ENCODE data around the gene SIPA1L2.
A peak's percentile ranks its signal among the peaks of the same experiment; 100 is the strongest.

The SIPA1L2 gene

GRCh38 chr1:232629250-232630046 lies 485 bp downstream of the SIPA1L2 start:
- no peak for TF ChIP-seq CTCF (IDR thresholded peaks at IDR 0.05; ENCODE audit: unreplicated experiment in 3 of 3)
- no peaks in the 10 kb centered on the region for H3K36me3 Mint-ChIP-seq (ENCODE audit: low read depth)

GRCh38 chr1:232628335-232629249 lies 1.3 kb downstream of the SIPA1L2 start:
- peak overlapping the region; percentile 97 to 98 (median 98) for H3K4me3 Mint-ChIP-seq
- H3K36me3 Mint-ChIP-seq (ENCODE audit: low read depth), result no peaks in the 10 kb centered on the region
- H3K4me1 Mint-ChIP-seq, result peaks cover 45% of the 10 kb centered on the region
- peak overlapping the region; percentile 79 to 89 (median 85) for H3K27ac Mint-ChIP-seq
- peaks cover 23% of the 10 kb centered on the region for H3K27me3 Mint-ChIP-seq (ENCODE audit: low read depth)
- no peaks in the 10 kb centered on the region for H3K9me3 Mint-ChIP-seq
- TF ChIP-seq CTCF (IDR thresholded peaks at IDR 0.05; ENCODE audit: unreplicated experiment in 3 of 3), result peak; percentile 27 to 54 (median 46)

More at GRCh38 chr1:232629250-232630046, 485 bp downstream of the SIPA1L2 start:
- H3K4me3 Mint-ChIP-seq, result peak overlapping the region; percentile 97 to 98 (median 98)
- peak overlapping the region; percentile 79 to 89 (median 85) for H3K27ac Mint-ChIP-seq
- H3K4me1 Mint-ChIP-seq, result peaks cover 41% of the 10 kb centered on the region
- H3K9me3 Mint-ChIP-seq, result no peaks in the 10 kb centered on the region
- peaks cover 23% of the 10 kb centered on the region for H3K27me3 Mint-ChIP-seq (ENCODE audit: low read depth)

- H3K4me1 Mint-ChIP-seq, result peaks cover 49% of the 10 kb centered on the region
- peaks cover 18% of the 10 kb centered on the region for H3K27me3 Mint-ChIP-seq (ENCODE audit: low read depth)
- no peaks in the 10 kb centered on the region for H3K36me3 Mint-ChIP-seq (ENCODE audit: low read depth)
- H3K4me3 Mint-ChIP-seq, result peak overlapping the region; percentile 97 to 98 (median 98)
- peak; percentile 41 to 58 (median 51) for TF ChIP-seq CTCF (IDR thresholded peaks at IDR 0.05; ENCODE audit: unreplicated experiment in 3 of 3)
- no peaks in the 10 kb centered on the region for H3K9me3 Mint-ChIP-seq
- peak overlapping the region; percentile 79 to 89 (median 85) for H3K27ac Mint-ChIP-seq
These were observed 2.1 kb downstream of the SIPA1L2 start for GRCh38 chr1:232627645-232628334.

- Mint-ChIP-seq H3K36me3 (ENCODE audit: low read depth) (no peaks in the 10 kb centered on the region), H3K9me3 (no peaks in the 10 kb centered on the region)
These were observed 2.8 kb downstream of the SIPA1L2 start for GRCh38 chr1:232627171-232627570.

More at GRCh38 chr1:232627171-232627570, 2.8 kb downstream of the SIPA1L2 start:
- TF ChIP-seq CTCF (IDR thresholded peaks at IDR 0.05; ENCODE audit: unreplicated experiment in 3 of 3), result no peak
- H3K4me3 Mint-ChIP-seq, result peak overlapping the region; percentile 97 to 98 (median 98)
- peak overlapping the region; percentile 79 to 89 (median 85) for H3K27ac Mint-ChIP-seq
- peaks cover 12% of the 10 kb centered on the region for H3K27me3 Mint-ChIP-seq (ENCODE audit: low read depth)
- peaks cover 55% of the 10 kb centered on the region for H3K4me1 Mint-ChIP-seq

Data from nephron (organoid).